ENCODE data around the gene SORCS2. TPM values are rescaled to one million over a fixed set of nuclear protein-coding genes. Genes with fewer than 3 reads are reported as not detected.

SORCS2 gene
- total RNA-seq, 1 donor from 2014 or later = 7.2 TPM

GRCh38 chr4:7620814-7621176, 428.5 kb downstream of the SORCS2 start:
- TF ChIP-seq, protein P1, sequence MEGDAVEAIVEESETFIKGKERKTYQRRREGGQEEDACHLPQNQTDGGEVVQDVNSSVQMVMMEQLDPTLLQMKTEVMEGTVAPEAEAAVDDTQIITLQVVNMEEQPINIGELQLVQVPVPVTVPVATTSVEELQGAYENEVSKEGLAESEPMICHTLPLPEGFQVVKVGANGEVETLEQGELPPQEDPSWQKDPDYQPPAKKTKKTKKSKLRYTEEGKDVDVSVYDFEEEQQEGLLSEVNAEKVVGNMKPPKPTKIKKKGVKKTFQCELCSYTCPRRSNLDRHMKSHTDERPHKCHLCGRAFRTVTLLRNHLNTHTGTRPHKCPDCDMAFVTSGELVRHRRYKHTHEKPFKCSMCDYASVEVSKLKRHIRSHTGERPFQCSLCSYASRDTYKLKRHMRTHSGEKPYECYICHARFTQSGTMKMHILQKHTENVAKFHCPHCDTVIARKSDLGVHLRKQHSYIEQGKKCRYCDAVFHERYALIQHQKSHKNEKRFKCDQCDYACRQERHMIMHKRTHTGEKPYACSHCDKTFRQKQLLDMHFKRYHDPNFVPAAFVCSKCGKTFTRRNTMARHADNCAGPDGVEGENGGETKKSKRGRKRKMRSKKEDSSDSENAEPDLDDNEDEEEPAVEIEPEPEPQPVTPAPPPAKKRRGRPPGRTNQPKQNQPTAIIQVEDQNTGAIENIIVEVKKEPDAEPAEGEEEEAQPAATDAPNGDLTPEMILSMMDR (IDR thresholded peaks at IDR 0.05) = no peak
- H3K9me3 ChIP-seq = no peaks in the 10 kb centered on the region
- peaks cover 7% of the 10 kb centered on the region for H3K27me3 ChIP-seq
- DNase-seq (no peak), ATAC-seq (peak; percentile 4)
- no peak overlapping the region for H3K4me3 ChIP-seq
- intact Hi-C loops (cut with DNase I) = no loop called here
- H3K4me1 ChIP-seq = no peaks in the 10 kb centered on the region
- no peak overlapping the region for H3K27ac ChIP-seq
- H3K36me3 ChIP-seq = no peaks in the 10 kb centered on the region

GRCh38 chr4:7621252-7622035, 429.1 kb downstream of the SORCS2 start:
- TF ChIP-seq, protein P1 (IDR thresholded peaks at IDR 0.05) = no peak
- intact Hi-C loops (cut with DNase I) = no loop called here
- no peak for ATAC-seq

GRCh38 chr4:7622371-7622770, 430.0 kb downstream of the SORCS2 start:
- H3K36me3 ChIP-seq = no peaks in the 10 kb centered on the region
- H3K4me3 ChIP-seq = no peak overlapping the region
- DNase-seq (no peak), ATAC-seq (no peak)
- no peaks in the 10 kb centered on the region for H3K4me1 ChIP-seq
- TF ChIP-seq, protein P1 (IDR thresholded peaks at IDR 0.05) = no peak
- no peaks in the 10 kb centered on the region for H3K9me3 ChIP-seq
- intact Hi-C loops (cut with DNase I) = no loop called here
- H3K27ac ChIP-seq = no peak overlapping the region
- peaks cover 7% of the 10 kb centered on the region for H3K27me3 ChIP-seq

More at GRCh38 chr4:7621252-7622035, 429.1 kb downstream of the SORCS2 start:
- no peak overlapping the region for H3K27ac ChIP-seq
- H3K36me3 ChIP-seq = no peaks in the 10 kb centered on the region
- DNase-seq = no peak
- peaks cover 7% of the 10 kb centered on the region for H3K27me3 ChIP-seq
- H3K4me3 ChIP-seq = no peak overlapping the region
- no peaks in the 10 kb centered on the region for H3K4me1 ChIP-seq
- H3K9me3 ChIP-seq = no peaks in the 10 kb centered on the region

GRCh38 chr4:7623468-7623867, 431.1 kb downstream of the SORCS2 start:
- no peak for ATAC-seq

GRCh38 chr4:7624396-7624980, 432.1 kb downstream of the SORCS2 start:
- Histone ChIP-seq H3K4me3 (no peak overlapping the region), H3K27ac (no peak overlapping the region), H3K36me3 (no peaks in the 10 kb centered on the region), H3K27me3 (peaks cover 7% of the 10 kb centered on the region), H3K9me3 (no peaks in the 10 kb centered on the region), H3K4me1 (no peaks in the 10 kb centered on the region)
- DNase-seq (no peak), ATAC-seq (no peak)
- TF ChIP-seq, protein P1 (IDR thresholded peaks at IDR 0.05) = no peak
- intact Hi-C loops (cut with DNase I) = no loop called here

More at GRCh38 chr4:7623468-7623867, 431.1 kb downstream of the SORCS2 start:
- TF ChIP-seq, protein P1 (IDR thresholded peaks at IDR 0.05) = no peak
- H3K36me3 ChIP-seq = no peaks in the 10 kb centered on the region
- H3K27me3 ChIP-seq = peaks cover 7% of the 10 kb centered on the region
- intact Hi-C loops (cut with DNase I) = no loop called here
- no peak overlapping the region for H3K27ac ChIP-seq
- no peaks in the 10 kb centered on the region for H3K4me1 ChIP-seq
- no peaks in the 10 kb centered on the region for H3K9me3 ChIP-seq
- no peak for DNase-seq
- H3K4me3 ChIP-seq = no peak overlapping the region
